CD4-positive, alpha-beta T cell (primary cell): ENCODE data around the gene MAMLD1. TPM values are rescaled to one million over a fixed set of nuclear protein-coding genes. Genes with fewer than 3 reads are reported as not detected.

Experiments
- ATAC-seq: fragments of 200-7000 bp; cut with Tn5 transposase; one replicate; pipeline ENCODE4 v1.10.0; 2022; ENCODE audit warnings: mild to moderate bottlenecking; ENCODE audit not compliant: poor library complexity
- CTCF ChIA-PET: fragments of 350-600 bp; sonication (Branson Sonifier 250); formaldehyde crosslinking; loops from one replicate; lab custom pipeline; 2021; ENCODE audit warnings: antibody characterized with exemption, inconsistent platforms; lab: Charles Lee
- POLR2A ChIA-PET: fragments of 350-600 bp; sonication (Branson Sonifier 250); formaldehyde crosslinking; loops from one replicate; lab custom pipeline; 2021; ENCODE audit warnings: antibody characterized with exemption, inconsistent platforms; lab: Charles Lee
- DNase-seq, 14 experiments: peaks; one replicate each; pipeline ENCODE4 v3.0.0-alpha.2; 2013 to 2020; ENCODE audit warnings: mixed read lengths in 2 of 14
- H3K27ac ChIP-seq, 2 donors: one replicate each; pipeline versions ENCODE4 v1.5.1 to v1.7.0; 2013; ENCODE audit warnings: low read length in 2 of 2, low read depth in 1 of 2, mild to moderate bottlenecking in 1 of 2
- H3K27me3 ChIP-seq, 2 experiments: 1 replicate in 1 of 2; 2 replicates in 1 of 2; pipeline versions ENCODE4 v1.6.1 to v1.7.0; 2013; ENCODE audit warnings: low read length in 2 of 2, control low read depth in 1 of 2, mild to moderate bottlenecking in 1 of 2, moderate library complexity in 1 of 2; ENCODE audit not compliant: insufficient read depth in 2 of 2, control insufficient read depth in 1 of 2
- H3K36me3 ChIP-seq: one replicate; pipeline ENCODE4 v1.6.1; 2013; ENCODE audit warnings: low read length, control low read depth; ENCODE audit not compliant: insufficient read depth
- H3K4me1 ChIP-seq: one replicate; pipeline ENCODE4 v1.6.1; 2013; ENCODE audit warnings: low read length, control low read depth; ENCODE audit not compliant: insufficient read depth
- H3K4me3 ChIP-seq: one replicate; pipeline ENCODE4 v1.5.1; 2013; ENCODE audit warnings: mild to moderate bottlenecking, low read length, moderate library complexity
- H3K9me3 ChIP-seq, 2 experiments: 1 replicate in 1 of 2; 2 replicates in 1 of 2; pipeline versions ENCODE4 v1.6.1 to v1.7.0; 2013; ENCODE audit warnings: low read length in 2 of 2, mild to moderate bottlenecking in 2 of 2, control low read depth in 1 of 2, moderate library complexity in 1 of 2; ENCODE audit not compliant: control insufficient read depth in 1 of 2, insufficient read depth in 1 of 2
- H3K27ac Mint-ChIP-seq: one replicate; pipeline ENCODE4 v1.8.0; 2020; ENCODE audit warnings: mixed read lengths
- H3K27me3 Mint-ChIP-seq: one replicate; pipeline ENCODE4 v1.8.0; 2021; ENCODE audit warnings: mixed read lengths
- H3K36me3 Mint-ChIP-seq: one replicate; pipeline ENCODE4 v1.8.0; 2021; ENCODE audit warnings: low read depth, mixed read lengths
- H3K4me1 Mint-ChIP-seq: one replicate; pipeline ENCODE4 v1.8.0; 2021; ENCODE audit warnings: low read depth, mixed read lengths
- H3K4me3 Mint-ChIP-seq: one replicate; pipeline ENCODE4 v1.8.0; 2020; ENCODE audit warnings: mild to moderate bottlenecking, mixed read lengths
- H3K9me3 Mint-ChIP-seq: one replicate; pipeline ENCODE4 v1.8.0; 2020; ENCODE audit warnings: mixed read lengths
- intact Hi-C, 2 experiments: fragments of 100-400 bp; cut with DNase I in 1 of 2; cut with micrococcal nuclease in 1 of 2; formaldehyde crosslinking; loops; one replicate each; pipeline versions ENCODE4 v1.15.1 to v1.9.0; 2023 to 2025; cut with DNase I, micrococcal nuclease
- total RNA-seq, 174 experiments: library from RNA in 2 of 174; stranded (reverse) in 2 of 174; gene quantifications; one replicate each; pipeline ENCODE4 v1.2.3 and lab custom pipeline; 2021 to 2026
- TF ChIP-seq, protein P1 (sequence below): fragments of 200-600 bp; IDR thresholded peaks from one replicate; pipeline ENCODE4 v1.8.0; 2022; ENCODE audit warnings: antibody characterized with exemption, mild to moderate bottlenecking

MAMLD1 gene
- total RNA-seq, 2 experiments from 2014 or later, result 0.45 to 0.96 TPM

DNA sequence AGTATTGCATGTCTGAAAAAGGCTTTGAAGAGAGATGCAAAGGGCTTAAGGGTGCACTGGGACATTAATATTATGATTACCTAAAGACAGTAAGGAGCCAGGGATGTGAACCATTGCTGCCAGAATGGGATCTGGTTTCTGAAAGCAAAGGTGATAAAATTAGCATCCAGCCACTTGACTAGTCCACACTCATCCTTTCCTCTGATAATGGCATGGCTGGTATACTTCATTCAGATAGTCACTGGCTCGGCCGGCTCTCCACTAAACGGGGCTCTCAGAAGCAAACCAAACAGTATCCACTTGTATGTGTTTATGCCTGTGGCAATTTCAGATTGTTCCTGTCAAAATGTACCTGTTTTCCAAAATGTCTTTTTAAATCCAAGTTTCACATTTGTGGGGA, 46.4 kb downstream of the MAMLD1 start:
- Histone ChIP-seq H3K4me3 (no peak overlapping the region), H3K36me3 (no peaks in the 10 kb centered on the region), H3K27ac (no peak overlapping the region), H3K9me3 (no peaks in the 10 kb centered on the region), H3K4me1 (peaks cover 20% of the 10 kb centered on the region), H3K27me3 (no peaks in the 10 kb centered on the region)
- no peaks in the 10 kb centered on the region for H3K27me3 Mint-ChIP-seq
- TF ChIP-seq, protein P1, sequence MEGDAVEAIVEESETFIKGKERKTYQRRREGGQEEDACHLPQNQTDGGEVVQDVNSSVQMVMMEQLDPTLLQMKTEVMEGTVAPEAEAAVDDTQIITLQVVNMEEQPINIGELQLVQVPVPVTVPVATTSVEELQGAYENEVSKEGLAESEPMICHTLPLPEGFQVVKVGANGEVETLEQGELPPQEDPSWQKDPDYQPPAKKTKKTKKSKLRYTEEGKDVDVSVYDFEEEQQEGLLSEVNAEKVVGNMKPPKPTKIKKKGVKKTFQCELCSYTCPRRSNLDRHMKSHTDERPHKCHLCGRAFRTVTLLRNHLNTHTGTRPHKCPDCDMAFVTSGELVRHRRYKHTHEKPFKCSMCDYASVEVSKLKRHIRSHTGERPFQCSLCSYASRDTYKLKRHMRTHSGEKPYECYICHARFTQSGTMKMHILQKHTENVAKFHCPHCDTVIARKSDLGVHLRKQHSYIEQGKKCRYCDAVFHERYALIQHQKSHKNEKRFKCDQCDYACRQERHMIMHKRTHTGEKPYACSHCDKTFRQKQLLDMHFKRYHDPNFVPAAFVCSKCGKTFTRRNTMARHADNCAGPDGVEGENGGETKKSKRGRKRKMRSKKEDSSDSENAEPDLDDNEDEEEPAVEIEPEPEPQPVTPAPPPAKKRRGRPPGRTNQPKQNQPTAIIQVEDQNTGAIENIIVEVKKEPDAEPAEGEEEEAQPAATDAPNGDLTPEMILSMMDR, result no peak
- intact Hi-C loops, result no loop called here
- H3K4me3 Mint-ChIP-seq, result no peak overlapping the region
- H3K27ac Mint-ChIP-seq, result no peak overlapping the region
- peaks cover 15% of the 10 kb centered on the region for H3K4me1 Mint-ChIP-seq
- ATAC-seq (no peak), DNase-seq (no peak)
- H3K9me3 Mint-ChIP-seq, result no peaks in the 10 kb centered on the region
- no peaks in the 10 kb centered on the region for H3K36me3 Mint-ChIP-seq
- POLR2A ChIA-PET, result interaction anchor here (1.7 kb wide), 1 partner anchor 45 kb away, joined by 6 read pairs; no protein-coding TSS in a partner anchor
- CTCF ChIA-PET, result no interaction called here

DNA sequence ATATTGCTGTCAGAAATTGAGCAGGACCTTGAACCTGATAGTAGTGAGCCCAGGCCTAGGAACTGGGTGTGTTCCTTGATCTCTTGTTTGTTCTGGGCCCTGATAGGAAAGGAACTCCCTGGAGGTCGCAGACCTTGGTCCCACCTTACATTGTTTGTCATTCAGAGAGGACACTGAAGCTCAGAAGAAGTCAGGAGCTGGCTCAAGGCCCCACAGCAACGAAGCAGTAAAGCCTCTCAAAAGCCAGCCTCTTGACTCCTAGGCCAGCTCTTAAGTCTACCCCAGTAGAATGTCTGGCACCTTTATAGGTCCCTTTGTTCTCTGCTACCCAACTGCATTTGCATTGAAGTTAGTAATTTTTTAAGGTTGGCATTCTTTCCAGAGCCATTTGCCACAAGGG, 46.8 kb downstream of the MAMLD1 start:
- Mint-ChIP-seq H3K4me1 (peaks cover 15% of the 10 kb centered on the region), H3K9me3 (no peaks in the 10 kb centered on the region), H3K4me3 (no peak overlapping the region), H3K27ac (no peak overlapping the region), H3K36me3 (no peaks in the 10 kb centered on the region), H3K27me3 (no peaks in the 10 kb centered on the region)
- intact Hi-C loops, result no loop called here
- no peaks in the 10 kb centered on the region for H3K27me3 ChIP-seq
- H3K4me1 ChIP-seq, result peaks cover 20% of the 10 kb centered on the region
- TF ChIP-seq, protein P1, result no peak
- POLR2A ChIA-PET, result interaction anchor here (0.6 to 1.7 kb wide), 4 partner anchors 46 to 162 kb away, joined by 3 to 6 read pairs (median 4); no protein-coding TSS in a partner anchor
- ATAC-seq (no peak), DNase-seq (no peak)
- no peak overlapping the region for H3K4me3 ChIP-seq
- CTCF ChIA-PET, result no interaction called here
- H3K27ac ChIP-seq, result no peak overlapping the region
- H3K36me3 ChIP-seq, result no peaks in the 10 kb centered on the region
- no peaks in the 10 kb centered on the region for H3K9me3 ChIP-seq

DNA sequence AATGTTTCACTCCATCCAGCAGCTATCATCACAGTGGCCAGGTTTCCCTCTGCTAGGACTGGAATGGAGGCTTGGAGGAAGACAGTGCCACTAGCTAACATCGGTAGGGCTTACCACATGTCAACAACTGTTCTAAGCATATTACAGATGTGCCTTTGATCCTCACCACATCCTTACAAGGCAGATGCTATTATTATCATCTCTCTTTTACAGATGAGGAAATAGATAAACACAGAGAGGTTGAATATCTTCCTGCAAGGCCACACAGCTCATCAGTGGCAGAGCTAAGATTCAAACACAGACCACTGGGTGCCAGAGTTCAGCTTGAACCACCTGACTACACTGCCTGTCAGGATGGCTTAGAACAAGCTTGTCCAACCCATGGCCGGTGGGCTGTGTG, 47.4 kb downstream of the MAMLD1 start:
- H3K36me3 Mint-ChIP-seq, result no peaks in the 10 kb centered on the region
- TF ChIP-seq, protein P1, result no peak
- peak; percentile 94 for ATAC-seq
- H3K27me3 ChIP-seq, result no peaks in the 10 kb centered on the region
- H3K4me3 Mint-ChIP-seq, result no peak overlapping the region
- H3K4me3 ChIP-seq, result no peak overlapping the region
- H3K36me3 ChIP-seq, result no peaks in the 10 kb centered on the region
- no peaks in the 10 kb centered on the region for H3K9me3 Mint-ChIP-seq
- ChIA-PET POLR2A (interaction anchor here (0.6 to 1.7 kb wide), 4 partner anchors 46 to 162 kb away, joined by 3 to 6 read pairs (median 4); no protein-coding TSS in a partner anchor), CTCF (no interaction called here)
- peaks cover 20% of the 10 kb centered on the region for H3K4me1 ChIP-seq
- peak overlapping the region; percentile 21 for H3K27ac Mint-ChIP-seq
- intact Hi-C loops, result no loop called here
- no peak overlapping the region for H3K27ac ChIP-seq
- H3K4me1 Mint-ChIP-seq, result peaks cover 15% of the 10 kb centered on the region
- no peaks in the 10 kb centered on the region for H3K9me3 ChIP-seq
- peak in 4 of 14 experiments; percentile 1 to 79 (median 56) for DNase-seq
- H3K27me3 Mint-ChIP-seq, result no peaks in the 10 kb centered on the region
